Stimulated activated CD8-positive, alpha-beta memory T cell treated with anti-CD3 and anti-CD28 coated beads, Interleukin-7, amount 100 ng/mL, for 4 hours (primary cell): ENCODE measurements around the gene OR10H3.
"Not testable (repeated sequence)": the region's sequence is repeated elsewhere in the genome, so short reads cannot be mapped to it uniquely, and the experiment has no call there.

Experiments used
- DNase-seq, 2 donors: peaks; one replicate each; pipeline ENCODE4 v3.0.0-alpha.2; 2020; ENCODE audit warnings: low read depth in 2 of 2

Gene OR10H3, protein sequence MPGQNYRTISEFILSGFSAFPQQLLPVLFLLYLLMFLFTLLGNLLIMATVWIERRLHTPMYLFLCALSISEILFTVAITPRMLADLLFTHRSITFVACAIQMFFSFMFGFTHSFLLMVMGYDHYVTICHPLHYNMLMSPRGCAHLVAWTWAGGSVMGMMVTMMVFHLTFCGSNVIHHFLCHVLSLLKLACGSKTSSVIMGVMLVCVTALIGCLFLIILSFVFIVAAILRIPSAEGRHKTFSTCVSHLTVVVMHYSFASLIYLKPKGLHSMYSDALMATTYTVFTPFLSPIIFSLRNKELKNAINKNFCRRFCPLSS

DNA sequence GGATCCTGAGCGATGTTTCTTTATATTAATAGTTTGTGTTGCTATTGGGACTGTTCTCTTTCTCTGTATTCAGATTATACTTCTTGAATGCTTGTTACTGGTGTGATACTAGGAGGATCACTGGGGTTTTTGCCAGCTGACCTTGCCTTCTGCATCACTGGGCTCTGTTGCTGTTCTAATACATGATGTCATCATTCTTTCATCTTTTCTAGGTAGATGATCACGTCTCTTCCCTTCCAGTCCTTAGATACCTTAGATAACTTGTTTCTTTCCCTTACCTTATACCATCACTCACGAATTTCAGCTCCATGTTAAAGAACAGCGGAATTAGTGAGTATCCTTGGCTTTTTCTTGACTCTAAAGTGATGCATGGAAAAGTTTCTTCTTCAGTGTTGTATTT lies at the start of gene OR10H3:
Gene OR10H3 (plus strand): TSS at position 264 of the 400 bp plus-strand sequence. CDS start 3,408 bp downstream, outside the sequence.
- no peak for DNase-seq

DNA sequence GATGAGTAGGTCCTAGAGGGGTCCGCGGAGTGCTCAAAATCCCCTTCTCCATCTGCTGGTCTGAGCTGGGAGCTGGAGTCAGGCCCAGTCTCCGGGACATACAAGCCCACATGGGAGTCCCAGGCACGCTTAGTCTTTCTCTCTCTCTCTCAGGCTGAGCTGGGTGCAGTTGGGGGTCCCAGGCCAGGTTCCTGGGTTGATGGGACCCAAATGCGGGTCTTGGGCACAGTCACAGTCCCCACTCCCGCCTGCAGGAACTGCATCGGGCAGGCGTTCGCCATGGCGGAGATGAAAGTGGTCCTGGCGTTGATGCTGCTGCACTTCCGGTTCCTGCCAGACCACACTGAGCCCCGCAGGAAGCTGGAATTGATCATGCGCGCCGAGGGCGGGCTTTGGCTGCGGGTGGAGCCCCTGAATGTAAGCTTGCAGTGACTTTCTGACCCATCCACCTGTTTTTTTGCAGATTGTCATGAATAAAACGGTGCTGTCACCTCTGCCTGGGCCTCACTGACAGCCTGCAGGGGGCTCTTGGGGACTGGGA lies 41.1 kb upstream of the OR10H3 start:
- no peak for DNase-seq

DNA sequence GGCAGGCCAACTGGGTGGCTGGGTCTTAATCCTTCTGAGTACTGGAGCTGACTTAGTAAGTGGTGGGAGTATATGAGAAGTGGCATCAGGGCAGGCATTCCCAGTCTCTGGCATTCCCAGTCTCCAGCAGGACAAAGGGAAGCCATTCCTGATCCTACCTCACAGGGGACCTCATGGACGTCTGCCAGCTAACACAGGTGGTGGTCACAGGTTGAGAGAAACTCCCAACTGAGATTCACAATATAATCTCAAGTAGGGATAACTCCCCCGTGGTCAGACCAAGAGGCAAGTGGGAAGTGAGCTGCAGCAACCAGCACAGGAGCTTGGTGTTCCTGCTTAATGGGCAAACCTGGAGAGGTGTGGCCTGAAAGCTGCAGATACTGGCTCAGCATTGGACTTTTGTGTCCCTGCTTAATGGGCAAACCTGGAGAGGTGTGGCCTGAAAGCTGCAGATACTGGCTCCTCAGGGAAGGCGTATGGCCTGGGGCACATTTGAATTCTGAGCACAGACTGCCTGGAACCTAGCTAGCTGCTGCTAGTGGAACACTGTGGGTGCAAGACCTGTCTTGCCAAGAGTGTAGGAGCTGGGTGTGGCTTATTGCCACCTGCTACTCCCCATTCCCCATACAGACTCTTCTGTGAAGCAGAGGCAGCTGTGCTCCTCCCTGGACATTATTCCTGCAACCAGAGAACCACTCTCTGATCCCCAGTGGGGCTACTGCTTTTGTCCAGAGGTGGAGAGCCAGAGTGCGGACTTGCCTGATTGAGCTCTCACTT lies 35.8 kb upstream of the OR10H3 start:
- no peak for DNase-seq

DNA sequence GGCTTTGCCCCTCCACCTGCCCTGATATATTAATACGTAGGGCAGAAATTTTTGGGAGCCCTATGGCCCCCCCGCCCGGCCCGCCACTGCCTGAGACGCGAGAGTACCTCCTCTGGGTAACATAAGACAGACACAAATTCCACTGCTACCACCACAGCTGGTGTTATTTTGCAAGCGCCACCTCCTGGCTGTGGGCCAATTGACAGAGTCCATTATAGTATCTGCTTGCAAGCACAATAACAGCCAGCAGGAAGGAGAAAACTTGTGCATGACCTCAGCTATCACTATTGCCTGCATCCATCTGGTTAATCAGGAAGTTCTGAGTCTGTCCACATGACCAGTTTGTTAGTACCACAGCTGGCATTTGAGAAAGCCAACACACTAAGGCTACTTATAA lies 35.3 kb upstream of the OR10H3 start:
- no peak for DNase-seq

DNA sequence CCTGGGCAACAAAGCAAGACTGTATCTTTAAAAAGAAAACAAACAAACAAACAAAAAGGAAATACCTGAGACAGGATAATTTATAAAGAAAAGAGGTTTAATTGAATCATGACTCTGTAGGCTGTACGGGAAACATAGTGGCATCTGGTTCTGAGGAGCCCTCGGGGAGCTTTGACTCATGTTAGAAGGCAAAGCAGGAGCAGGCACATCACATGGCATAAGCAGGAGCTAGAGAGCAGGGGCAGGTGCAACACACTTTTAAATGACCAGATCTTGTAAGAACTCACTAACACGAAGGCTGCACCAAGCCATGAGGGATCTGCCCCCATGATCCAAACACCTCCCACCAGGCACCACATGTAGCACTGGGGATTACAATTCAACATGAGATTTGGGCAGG lies 23.1 kb upstream of the OR10H3 start:
- DNase-seq: no peak

DNA sequence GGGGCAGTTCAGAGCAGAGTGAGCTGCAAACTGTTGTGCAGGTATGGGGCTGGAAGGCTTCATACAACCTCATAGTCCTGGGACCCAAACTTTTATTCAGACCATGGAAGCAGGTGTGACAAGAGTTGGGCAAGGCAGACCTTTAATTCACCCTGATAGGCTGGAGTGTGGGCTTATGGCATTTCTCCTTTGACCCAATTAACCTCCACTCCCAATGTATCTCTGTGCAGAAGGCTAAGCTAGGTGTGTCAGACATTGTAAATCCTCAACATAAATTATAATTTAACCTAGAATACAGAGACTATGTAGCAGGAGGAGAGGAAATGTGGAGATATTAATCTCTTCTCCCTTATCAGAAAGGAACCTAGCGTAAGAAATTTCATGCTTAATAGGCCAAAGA lies 22.1 kb upstream of the OR10H3 start:
- DNase-seq: no peak

DNA sequence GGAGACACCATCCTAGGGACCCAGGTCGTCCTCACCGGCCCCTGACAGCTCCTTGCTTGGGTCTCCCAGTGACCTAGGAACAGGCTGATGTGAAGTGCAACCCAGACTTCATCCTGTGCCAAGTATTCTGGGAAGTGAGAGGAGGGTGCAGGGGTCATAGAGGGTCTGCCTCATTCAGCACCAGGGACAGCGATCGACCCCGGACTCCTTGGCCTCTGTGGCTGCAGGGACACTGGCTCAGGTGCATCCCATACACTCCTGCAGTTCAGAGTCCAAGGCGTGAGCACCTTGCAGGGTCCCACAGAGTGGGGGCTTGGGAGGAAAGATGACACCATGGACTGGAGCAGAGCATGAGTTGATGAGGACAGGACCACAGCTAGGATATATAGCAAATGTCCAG lies 20.0 kb upstream of the OR10H3 start:
- DNase-seq: no peak

DNA sequence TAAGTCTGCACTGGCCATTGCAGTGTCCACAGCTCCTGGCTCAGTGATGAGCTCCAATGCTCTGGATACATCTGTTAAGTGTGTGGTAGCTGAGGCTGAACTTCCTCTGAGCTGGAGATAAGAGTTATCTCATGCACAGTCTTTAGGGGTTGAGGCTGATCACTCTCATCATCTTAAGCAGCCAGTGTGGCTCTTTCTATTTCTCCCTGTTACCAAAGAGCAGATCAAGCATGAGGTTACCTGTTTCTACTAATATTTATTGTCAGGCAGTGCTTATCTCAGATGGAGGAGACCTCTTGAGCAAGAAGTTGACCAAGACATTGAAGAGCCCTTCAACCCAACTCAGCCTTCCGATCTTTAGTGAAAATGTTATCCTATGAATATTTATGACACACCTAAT lies 16.5 kb upstream of the OR10H3 start:
- DNase-seq: no peak

DNA sequence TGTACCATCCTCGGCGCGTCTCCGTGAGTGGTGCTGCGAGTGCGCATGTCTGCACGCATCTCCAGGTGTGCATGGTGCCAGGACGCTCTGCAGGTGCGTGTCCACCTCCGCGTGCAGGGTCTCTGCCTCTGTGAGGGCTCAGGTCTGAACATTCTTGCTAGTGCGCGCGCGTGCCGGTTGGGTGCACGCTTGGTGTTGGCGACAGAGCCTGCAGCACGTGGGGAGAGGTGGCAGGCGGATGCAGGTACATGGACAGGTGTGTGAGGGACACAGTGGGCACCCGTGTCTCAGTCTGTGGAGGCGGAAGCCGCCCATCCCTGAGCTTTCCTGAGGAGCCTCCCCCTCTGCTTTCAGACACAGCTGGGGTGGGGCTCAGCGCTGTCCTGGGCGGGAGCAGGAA lies 14.8 kb upstream of the OR10H3 start:
- DNase-seq: no peak

DNA sequence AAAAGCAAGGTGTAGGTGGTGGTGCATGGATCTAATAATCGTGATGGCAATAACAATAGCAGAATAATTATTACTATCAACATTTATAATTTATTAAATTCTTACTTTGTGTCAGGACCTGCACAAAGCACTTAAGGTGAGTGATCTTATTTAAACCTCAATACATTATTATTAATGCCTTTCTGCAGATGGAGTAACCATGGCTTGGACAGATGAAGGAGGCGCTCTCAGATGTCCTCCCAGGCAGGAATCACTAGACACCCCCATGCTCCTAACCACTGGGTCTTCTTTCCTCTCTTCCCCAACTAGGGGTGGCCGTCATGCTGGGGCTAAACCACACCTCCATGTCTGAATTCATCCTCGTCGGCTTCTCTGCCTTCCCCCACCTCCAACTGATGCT lies 10.1 kb upstream of the OR10H3 start, which contains the start of gene OR10H2:
Gene OR10H2 (plus strand): TSS at position 301 of the 400 bp plus-strand sequence. CDS start 20 bp downstream, at position 321.
- no peak for DNase-seq

DNA sequence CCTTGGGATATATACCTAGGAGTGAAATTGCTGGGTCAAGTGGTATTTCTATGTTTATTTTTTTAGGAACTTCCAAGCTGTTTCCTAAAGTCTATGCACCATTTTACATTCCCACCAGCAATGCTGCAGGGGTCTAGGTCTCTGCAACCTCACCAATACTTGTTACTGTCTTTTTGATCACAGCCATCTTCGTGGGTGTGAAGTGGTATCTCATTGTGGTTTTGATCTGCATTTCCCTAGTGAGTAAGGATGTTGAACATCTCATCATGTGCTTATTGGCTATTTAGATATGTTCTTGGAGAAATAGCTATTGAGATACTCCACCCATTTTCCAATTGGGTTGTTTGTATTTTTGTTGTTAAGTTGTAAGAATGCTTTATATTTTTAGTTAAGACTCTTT lies 7.2 kb upstream of the OR10H3 start:
- DNase-seq: no peak

DNA sequence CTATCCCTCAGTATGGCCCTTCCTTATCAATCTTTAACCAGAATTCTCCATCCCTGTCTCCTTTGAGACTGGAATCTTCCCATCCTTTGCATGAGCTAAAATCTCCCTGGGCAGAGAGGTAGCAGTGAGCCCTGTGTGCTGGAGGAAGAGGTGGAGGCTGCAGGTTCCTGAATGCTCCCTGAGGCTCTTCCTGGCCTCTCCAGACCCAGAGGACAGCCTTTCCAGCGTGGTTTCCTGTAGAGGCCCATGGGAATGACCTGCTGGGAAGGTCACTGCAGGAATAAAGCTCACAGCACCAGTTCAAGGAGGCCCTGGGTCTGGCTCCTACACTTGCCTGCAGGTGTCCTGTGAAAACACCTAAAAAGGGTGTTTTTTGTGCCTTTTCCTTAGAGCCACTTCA lies 5.4 kb upstream of the OR10H3 start:
- DNase-seq: no peak

DNA sequence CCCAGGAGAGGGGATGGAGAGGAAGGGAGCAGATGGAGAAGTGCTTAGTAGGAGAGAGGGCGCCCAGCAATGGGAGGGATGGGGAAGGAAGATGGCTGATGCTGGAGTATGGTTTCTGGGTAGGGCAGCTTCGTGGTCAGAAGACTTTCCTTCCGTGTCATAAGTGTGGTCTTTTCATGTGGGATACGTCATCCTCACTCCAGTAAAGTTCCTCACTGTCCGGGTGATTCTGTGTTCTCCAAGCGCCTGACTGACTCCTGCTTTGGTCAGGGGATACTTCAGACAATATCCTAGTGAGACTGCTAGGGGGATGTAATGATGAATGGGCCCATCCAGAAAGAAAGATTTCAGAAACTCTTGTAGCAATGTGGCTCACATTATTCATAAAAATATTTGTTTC lies 3.9 kb upstream of the OR10H3 start:
- no peak for DNase-seq

DNA sequence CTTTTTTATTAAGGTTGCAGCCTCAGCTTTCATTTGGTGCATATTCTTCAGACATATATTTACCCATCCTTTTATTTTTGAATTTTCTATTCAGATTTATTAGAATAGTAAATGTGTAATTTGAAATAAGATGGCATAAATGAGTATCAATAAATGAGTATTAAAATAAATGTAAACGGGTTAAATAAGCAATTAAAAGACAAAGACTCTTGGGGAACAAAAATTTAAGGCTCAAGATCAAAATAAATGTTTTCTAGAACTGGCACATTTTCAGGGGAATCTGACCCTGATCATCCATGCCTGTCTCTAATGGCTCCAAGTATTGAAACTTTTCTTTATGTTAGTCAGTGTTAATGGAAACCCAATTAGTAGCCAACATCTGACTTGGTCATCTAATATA lies 3.0 kb downstream of the OR10H3 start:
- no peak for DNase-seq

DNA sequence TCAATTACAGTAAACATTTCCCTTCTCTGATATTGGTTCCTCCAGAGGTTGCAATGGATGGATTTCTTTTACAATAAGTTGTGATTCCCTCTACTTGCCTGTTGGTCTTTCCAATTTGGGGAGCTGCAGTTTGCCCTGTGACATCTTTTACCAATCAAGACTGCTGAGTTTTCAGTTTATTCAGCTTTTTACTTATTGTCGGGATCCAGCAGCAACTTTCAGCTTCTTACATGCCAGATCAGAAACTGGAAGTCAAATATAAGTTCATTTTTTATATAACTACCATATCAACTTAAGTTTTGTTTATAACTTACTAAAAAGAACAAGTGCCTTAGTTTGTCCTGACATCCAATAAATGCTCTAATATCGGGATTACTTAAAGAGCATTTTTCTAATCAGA lies 10.5 kb downstream of the OR10H3 start:
- DNase-seq: no peak

DNA sequence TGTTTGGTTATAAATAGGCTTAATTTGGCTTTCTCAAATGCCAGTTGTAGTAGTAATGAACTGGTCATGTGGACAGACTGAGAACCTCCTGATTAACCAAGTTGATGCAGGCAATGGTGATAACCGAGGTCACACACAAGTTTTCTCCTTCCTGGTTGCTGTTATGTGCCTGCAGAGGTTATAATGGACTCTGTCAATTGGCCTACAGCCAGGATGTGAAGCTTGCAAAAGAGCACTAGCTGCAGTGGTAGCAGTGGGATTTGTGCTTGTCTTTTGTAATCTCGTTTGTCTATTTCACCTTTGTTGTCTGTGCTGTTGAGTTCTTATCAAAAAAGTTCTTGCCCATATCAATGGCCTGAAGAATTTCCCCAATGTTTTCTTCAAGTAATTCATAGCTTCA lies 20.6 kb downstream of the OR10H3 start:
- no peak for DNase-seq

DNA sequence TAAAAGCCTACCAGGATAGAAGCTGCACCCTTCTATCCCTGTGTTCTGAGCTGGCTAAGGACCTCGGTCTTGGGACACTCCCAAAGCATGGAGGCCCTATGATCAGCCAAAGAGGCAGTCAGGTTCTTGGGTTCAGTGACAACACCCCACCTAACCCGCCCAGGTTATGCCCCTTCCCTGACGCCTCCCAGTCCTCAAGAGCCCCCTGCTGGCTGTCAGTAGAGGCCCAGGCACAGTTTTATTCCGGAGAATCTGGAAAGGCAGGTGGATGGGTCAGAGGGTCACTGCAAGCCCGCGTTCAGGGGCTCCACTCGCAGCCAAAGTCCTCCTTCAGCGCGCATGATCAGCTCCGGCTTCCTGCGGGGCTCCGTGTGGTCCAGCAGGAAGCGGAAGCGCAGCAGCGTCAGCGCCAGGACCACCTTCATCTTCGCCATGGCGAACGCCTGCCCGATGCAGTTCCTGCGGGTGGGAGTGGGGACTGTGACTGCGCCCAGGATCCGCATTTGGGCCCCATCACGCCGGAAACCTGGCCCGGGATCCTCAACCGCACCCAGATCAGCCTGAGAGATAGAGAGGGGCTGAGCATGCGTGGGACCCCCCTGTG lies 22.3 kb downstream of the OR10H3 start:
- DNase-seq: no peak

DNA sequence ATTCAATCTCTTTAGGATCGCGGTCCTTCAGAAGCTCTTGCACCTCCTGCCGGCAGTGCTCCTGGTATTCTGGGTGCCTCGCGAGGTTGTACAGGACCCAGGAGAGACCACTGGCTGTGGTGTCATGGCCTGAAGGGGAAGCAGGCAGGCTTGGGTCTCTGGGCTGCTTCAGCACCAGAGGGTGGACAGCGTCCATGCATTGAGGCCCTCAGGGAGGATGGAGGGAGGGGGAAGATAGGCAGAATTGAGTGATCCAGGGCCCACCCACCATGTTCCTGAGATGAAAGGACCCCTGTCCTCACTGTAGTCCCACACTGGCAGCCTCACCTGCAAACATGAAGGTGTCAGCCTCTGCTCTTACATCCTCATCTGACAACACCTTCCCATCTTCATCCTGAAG lies 31.8 kb downstream of the OR10H3 start:
- no peak for DNase-seq

DNA sequence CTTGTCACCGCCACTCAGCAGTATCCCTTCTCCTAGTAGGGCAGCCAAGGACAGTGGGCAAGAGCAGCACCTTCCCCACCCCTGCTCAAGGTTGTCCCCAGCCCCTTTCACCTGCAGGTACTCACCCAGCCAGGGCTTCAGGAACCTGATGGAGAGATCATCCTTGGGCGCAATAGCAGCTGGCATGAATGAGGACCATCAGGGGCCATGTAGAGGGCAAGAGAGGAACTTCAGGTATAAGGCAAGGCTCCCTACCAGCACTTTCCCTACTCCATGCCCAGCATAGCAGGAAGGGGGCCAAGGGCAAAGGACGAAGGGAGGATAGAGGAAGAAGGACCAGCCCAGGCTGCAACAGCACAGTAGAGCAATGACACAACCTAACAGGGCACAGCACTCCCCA lies 36.4 kb downstream of the OR10H3 start:
- not testable (repeated sequence) for DNase-seq

DNA sequence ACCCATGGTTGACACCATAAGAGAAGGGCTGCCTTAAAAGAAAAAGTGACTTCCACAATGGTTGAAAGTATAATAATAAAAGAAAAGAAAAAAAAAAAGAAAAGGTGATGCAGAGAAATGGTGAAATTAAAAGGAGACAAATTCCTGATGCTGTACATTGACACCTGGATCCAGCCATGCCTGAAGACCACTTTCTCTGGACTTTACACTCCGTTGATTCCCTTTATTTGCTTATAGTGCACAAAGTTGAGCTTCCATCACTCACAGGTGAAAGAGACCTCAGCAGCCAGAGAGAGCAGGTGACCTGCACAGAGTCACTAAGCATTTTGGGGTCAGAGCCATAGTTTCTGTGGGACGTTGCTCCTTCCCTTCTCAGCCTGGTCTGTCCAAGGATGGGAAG lies 37.5 kb downstream of the OR10H3 start:
- no peak for DNase-seq

DNA sequence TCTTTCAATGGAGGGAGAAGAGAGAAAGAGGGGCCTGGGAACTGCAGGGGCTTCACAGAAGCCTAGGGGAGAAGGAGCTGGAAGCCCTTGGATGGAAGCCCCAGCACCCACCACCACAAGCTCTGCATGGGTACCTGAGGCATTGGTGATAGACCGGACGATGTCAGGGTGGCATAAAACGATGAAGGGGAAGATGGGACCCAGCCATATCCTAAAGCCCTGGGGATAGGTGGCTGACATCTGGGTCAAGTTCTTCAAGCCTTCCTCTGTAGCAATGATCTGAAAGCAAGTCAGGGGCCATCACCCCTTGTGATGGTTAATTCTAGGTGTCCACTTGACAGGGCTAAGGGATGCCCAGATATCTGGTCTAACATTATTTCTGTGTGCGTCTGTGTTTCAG lies 38.5 kb downstream of the OR10H3 start:
- DNase-seq: no peak
